Activated CD4-positive, alpha-beta T cell treated with anti-CD3 and anti-CD28 coated beads, Interleukin-2, Interleukin-6, amounts not matched to agents 100 ng/mL and 50 ng/mL, durations not matched to agents 16 hours and 8 hours (primary cell): Measurements from ENCODE around the gene NR6A1.
"Not testable (repeated sequence)": the region's sequence is repeated elsewhere in the genome, so short reads cannot be mapped to it uniquely, and the experiment has no call there.

Experiments
- DNase-seq: peaks from one replicate; pipeline ENCODE4 v3.0.0-alpha.2; 2020

NR6A1 gene

GRCh38 chr9:124758061-124758460 lies 13.1 kb downstream of the NR6A1 start:
- DNase-seq, result no peak

- no peak for DNase-seq
Observed at GRCh38 chr9:124757616-124758015, 13.5 kb downstream of the NR6A1 start.

- no peak for DNase-seq
Observed at GRCh38 chr9:124756011-124756410, 15.1 kb downstream of the NR6A1 start.

- DNase-seq, result no peak
Observed at GRCh38 chr9:124755061-124755460, 16.1 kb downstream of the NR6A1 start.

GRCh38 chr9:124754289-124754688 lies 16.8 kb downstream of the NR6A1 start:
- no peak for DNase-seq

GRCh38 chr9:124752967-124753366 lies 18.1 kb downstream of the NR6A1 start:
- DNase-seq, result no peak

GRCh38 chr9:124749781-124750180 lies 21.3 kb downstream of the NR6A1 start:
- no peak for DNase-seq

- DNase-seq, result no peak
Observed at GRCh38 chr9:124749284-124749683, 21.8 kb downstream of the NR6A1 start.

- DNase-seq, result no peak
Observed at GRCh38 chr9:124747065-124747464, 24.0 kb downstream of the NR6A1 start.

- DNase-seq, result no peak
Observed at GRCh38 chr9:124743686-124744348, 27.3 kb downstream of the NR6A1 start.

- DNase-seq, result no peak
Observed at GRCh38 chr9:124742940-124743339, 28.2 kb downstream of the NR6A1 start.

- no peak for DNase-seq
Observed at GRCh38 chr9:124741662-124742061, 29.4 kb downstream of the NR6A1 start.

GRCh38 chr9:124741149-124741548 lies 30.0 kb downstream of the NR6A1 start:
- no peak for DNase-seq

- DNase-seq, result no peak
Observed at GRCh38 chr9:124739360-124739759, 31.8 kb downstream of the NR6A1 start.

GRCh38 chr9:124738075-124738474 lies 33.0 kb downstream of the NR6A1 start:
- not testable (repeated sequence) for DNase-seq

- peak; percentile 53 for DNase-seq
Observed at GRCh38 chr9:124735121-124735520, 36.0 kb downstream of the NR6A1 start.

GRCh38 chr9:124734741-124735083 lies 36.4 kb downstream of the NR6A1 start:
- not testable (repeated sequence) for DNase-seq

- DNase-seq, result no peak
Observed at GRCh38 chr9:124733964-124734740, 37.0 kb downstream of the NR6A1 start.

GRCh38 chr9:124730772-124731171 lies 40.3 kb downstream of the NR6A1 start:
- DNase-seq, result no peak

GRCh38 chr9:124726886-124727285 lies 44.2 kb downstream of the NR6A1 start:
- DNase-seq, result no peak

- DNase-seq, result no peak
Observed at GRCh38 chr9:124725068-124725452, 46.1 kb downstream of the NR6A1 start.

- no peak for DNase-seq
Observed at GRCh38 chr9:124724415-124725067, 46.6 kb downstream of the NR6A1 start.

- no peak for DNase-seq
Observed at GRCh38 chr9:124723352-124723751, 47.8 kb downstream of the NR6A1 start.
